Left cardiac atrium (tissue), 4 donors: ENCODE measurements around the gene LINC01488. TPM values are rescaled to one million over a fixed set of nuclear protein-coding genes. Genes with fewer than 3 reads are reported as not detected.
A peak's percentile ranks its signal among the peaks of the same experiment; 100 is the strongest.

Source experiments
- ATAC-seq, 2 donors: fragments of 200-7000 bp; cut with Tn5 transposase; one replicate each; pipeline ENCODE4 v1.9.1; 2020; ENCODE audit warnings: mild to moderate bottlenecking in 2 of 2, moderate library complexity in 2 of 2
- DNase-seq: peaks from one replicate; pipeline ENCODE4 v3.0.0-alpha.2; 2020
- intact Hi-C, 2 donors: fragments of 100-400 bp; cut with DNase I; formaldehyde crosslinking; loops; one replicate each; pipeline versions ENCODE4 v1.14.1 to v1.15.1; 2022 to 2023
- total RNA-seq, 2 donors: library from RNA; stranded (reverse); fragmentation: NEBNext Ultra II Directional; extraction: Animal tissue kit (Norgen Biotek cat#: 25700); gene quantifications; one replicate each; pipeline ENCODE4 v1.2.1, GENCODE V29; 2021
- donor health status: DM: no; HTN: yes; CAD: no.
- donor health status: DM: no; HTN: yes; CAD: no; lungs with severe emphysema.
- donor health status: DM: yes; HTN: yes; CAD: no.
- donor health status: Dilated cardiomyopathy.

The LINC01488 gene
- total RNA-seq, 2 donors from 2014 or later = 0.06 TPM; not detected in 1

DNA sequence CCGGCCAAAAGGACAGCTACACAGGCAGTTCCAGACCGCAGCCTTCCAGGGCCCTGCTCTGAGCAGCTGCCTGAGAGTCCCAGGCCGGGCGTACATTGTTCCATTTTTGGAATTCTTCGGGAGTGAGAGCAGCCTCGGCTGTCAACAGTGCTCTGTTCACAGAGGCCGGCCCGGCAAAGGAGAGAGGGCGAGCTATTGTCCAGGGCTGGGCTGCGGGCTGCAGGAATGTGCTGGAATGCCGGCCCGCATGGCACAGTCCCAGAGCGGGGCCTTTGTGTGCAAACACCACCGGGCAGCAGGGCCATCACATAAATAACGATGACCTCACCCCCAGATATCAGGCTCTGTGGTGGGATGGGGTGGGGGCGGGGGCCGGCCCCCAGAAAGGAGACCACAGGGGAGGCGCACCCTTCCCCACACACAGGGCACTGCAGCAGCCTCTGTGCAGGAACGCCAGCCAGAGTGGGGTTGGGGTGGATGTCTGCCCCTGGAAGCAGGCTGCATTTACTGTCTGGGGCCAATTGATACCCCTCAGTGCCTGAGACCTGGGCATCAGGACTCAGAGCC lies 15.8 kb downstream of the LINC01488 start:
- intact Hi-C loops = loop anchor here in 1 of 2 donors (2.0 to 5.0 kb wide), 2 partner anchors 55 to 140 kb away; no protein-coding TSS in a partner anchor
- peak; percentile 95 to 97 for ATAC-seq
- DNase-seq = peak; percentile 86

DNA sequence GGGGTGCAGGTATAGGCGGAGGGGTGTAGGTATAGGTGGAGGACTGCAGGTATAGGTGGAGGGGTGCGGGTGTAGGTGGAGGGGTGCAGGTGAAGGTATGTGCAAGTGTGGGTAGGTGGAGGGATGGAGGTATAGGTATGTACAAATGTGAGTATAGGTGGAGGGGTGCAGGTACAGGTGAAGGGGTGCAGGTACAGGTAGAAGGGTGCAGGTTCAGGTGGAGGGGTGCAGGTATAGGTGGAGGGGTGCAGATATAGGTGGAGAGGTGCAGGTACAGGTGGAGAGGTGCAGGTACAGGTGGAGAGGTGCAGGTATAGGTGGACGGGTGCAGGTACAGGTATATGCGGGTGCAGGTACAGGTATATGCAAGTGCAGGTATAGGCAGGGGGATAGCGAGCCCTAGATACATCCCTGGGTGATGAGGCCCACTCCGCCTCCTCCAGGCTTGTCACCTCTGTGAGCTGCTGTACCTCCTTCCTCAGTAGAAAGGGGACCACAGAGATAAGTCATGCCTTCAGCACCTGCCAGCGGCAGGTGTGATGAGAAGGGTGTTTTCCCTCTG lies 17.2 kb downstream of the LINC01488 start:
- intact Hi-C loops = loop anchor here in 1 of 2 donors (5.0 kb wide), 1 partner anchor 139 kb away; no protein-coding TSS in a partner anchor
- ATAC-seq (no peak), DNase-seq (no peak)

DNA sequence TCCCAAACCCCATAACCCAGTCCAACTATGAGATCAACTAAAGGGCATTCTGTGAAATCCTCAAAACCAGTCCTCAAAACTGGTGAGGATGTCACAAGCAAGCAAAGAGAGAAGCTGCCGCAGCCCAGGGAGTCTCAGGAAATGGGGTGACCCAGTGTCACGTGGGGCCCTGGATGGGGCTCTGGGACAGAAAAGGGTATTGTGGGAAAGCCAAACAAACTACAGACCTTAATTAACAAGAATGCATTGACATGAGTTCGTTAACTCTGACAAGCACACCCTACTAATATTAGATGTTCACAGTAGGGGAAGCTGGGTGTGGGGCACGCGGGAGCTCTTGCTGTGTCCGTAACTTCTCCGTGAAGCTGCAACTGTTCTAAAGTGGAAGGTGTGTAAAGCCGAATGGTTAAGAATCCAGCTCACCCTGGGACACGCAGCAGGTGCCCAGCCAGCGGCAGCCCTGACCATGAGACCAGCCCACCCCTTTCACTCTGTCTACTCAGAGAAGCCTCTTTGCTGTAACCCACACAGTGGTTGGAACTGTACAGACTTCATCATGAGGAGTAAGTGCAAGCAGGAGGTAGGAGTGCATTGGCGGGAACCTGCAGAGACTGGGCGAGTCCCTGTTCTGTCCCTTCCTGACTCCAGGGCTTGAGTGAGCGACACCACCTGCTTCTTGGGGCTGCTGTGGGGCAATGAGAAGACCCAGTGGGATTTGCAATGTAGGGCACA lies 17.9 kb downstream of the LINC01488 start:
- intact Hi-C loops = loop anchor here in 1 of 2 donors (5.0 kb wide), 1 partner anchor 138 kb away; no protein-coding TSS in a partner anchor
- DNase-seq (no peak), ATAC-seq (no peak)

DNA sequence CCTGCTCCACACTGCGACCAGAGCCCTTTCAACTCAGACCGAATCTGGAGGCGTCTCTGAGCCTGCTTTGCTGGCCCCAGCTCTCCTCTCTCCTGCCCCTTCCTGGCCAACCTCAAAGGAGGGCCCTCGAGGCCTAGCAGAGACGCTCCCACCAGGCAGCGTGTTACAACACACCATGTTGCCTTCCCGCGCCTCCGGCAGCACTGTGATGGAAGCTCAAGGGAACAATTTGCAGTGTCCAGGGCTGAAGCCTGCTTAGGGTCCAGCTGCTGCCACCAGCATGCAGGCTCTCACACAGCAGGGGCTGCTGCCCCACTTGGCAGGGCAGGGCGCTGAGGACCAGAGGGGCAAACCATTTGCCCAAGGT lies 18.4 kb downstream of the LINC01488 start:
- ATAC-seq = no peak
- intact Hi-C loops = loop anchor here in 1 of 2 donors (5.0 kb wide), 1 partner anchor 137 kb away; no protein-coding TSS in a partner anchor
- no peak for DNase-seq

DNA sequence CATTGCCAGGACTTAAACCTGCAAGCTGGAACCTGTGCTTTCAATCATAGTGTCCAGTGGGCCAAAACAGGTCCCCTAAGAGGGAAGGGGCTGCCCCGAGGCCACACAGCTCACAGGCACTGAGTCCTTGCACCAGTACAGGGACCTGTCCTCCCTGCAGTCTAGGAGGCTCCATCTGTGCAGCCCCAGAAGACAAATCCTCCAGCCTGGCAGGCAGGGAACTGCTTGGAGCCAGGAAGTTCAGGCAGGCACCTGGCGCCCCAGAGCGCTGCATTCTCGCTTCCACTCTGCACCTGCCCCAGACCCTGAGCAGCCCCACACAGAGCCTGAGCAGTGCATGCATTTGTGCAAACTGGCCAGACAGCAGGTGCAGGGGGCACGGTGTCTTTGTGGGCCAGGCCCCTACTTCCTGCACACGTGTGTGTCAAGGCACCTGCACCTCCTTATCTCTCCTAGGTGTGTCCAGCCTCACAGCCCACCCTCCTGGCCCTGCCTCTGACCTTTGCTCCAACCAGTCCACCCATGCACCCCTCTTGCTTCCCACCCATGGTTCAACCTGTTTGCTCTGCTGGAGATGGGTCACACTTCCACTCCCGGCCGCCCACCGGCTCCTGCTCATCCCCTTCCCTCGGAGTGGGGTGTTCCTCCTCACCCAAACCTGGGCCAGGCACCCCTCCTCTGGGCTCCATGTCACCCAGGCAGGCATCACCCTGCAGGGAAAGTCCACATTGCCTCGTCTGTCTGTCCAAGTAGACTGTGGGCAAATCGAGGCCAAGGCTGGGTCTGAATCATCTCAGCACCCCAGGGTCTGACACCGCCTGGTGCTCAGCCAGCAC lies 19.0 kb downstream of the LINC01488 start:
- DNase-seq = no peak
- no peak for ATAC-seq
- intact Hi-C loops = no loop called here

DNA sequence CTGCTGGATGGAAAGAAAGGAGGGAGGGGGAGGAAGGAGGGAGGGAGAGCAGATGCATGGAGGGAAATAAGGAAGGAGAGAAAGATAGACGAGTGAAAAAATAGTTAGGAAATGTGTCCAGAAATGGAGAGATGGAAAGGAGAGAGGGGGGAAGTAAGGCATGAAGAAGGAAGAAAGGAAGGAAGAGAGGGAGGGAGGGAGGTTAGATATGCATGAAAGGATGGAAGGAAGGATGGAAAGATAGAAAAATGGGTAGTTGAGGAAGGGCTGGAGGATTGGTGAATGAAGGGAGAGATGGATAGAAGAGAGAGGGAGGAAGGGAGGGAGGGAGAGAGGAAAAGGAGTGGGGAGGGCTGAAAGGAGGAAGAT lies 19.6 kb downstream of the LINC01488 start:
- DNase-seq = no peak
- no peak for ATAC-seq
- intact Hi-C loops = no loop called here

DNA sequence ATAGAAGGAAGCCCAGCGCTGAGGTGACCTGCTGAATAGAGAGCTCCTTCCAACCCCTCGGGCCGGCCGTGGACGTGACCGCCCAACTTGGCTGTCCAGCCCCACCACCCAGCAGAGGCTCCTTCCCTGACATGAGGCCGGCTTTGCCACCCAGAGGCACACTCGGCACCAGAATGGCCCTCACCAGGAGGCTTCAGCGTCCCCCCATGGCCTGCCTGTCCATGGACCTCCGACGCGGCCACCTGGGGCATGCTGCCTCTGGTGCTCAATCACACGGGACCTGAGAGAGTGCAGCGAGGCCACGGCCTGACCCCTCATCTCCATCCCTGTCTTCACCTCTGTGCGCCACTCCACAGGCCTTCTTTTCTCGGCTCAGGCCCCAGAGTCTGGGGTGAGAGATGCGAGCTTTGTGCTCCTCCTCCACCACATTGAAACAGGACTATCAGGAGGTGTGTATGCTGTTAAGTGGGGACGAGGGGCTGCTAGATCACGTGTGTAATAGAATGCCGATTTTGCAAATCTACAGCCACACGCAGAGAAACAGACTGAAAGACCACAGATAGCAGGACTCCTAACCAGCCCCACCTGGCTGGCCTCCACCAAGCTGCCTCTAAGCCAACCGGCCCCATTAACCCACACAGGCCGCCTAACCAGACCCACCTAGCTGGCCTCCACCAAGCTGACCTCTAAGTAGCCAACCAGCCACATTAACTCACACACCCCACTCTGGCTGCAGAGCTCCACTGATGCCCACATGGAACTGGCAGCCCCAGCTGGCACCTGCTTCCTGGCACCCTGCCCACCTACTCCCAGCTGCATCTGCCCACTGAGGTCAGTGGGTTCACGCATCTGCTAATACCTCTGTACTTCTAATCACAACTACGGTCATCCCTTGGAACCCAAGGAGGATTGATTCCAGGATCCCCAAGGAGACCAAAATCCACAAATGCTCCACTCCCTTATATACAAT lies 20.7 kb downstream of the LINC01488 start:
- intact Hi-C loops = no loop called here
- ATAC-seq (no peak), DNase-seq (no peak)

DNA sequence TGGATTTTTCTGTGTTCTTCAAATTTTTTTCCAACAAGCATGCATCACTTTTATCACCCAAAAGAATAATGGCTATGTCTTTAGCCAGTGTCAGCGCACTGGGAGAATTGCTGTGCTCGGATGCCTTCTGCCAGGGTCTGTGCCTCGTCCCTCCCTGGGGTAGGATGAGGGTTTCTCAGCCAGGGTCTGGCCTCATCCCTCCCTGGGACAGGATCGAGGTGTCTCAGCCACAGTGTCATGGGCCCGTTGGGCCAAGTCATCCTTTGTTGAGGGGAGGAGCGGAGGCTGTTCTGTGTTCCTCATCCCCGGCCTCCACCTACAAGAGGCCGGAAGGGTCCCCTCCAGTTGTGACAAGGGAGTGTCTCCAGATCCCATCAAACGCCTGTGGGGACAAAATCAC lies 22.7 kb downstream of the LINC01488 start:
- intact Hi-C loops = no loop called here
- DNase-seq = no peak
- ATAC-seq = no peak

DNA sequence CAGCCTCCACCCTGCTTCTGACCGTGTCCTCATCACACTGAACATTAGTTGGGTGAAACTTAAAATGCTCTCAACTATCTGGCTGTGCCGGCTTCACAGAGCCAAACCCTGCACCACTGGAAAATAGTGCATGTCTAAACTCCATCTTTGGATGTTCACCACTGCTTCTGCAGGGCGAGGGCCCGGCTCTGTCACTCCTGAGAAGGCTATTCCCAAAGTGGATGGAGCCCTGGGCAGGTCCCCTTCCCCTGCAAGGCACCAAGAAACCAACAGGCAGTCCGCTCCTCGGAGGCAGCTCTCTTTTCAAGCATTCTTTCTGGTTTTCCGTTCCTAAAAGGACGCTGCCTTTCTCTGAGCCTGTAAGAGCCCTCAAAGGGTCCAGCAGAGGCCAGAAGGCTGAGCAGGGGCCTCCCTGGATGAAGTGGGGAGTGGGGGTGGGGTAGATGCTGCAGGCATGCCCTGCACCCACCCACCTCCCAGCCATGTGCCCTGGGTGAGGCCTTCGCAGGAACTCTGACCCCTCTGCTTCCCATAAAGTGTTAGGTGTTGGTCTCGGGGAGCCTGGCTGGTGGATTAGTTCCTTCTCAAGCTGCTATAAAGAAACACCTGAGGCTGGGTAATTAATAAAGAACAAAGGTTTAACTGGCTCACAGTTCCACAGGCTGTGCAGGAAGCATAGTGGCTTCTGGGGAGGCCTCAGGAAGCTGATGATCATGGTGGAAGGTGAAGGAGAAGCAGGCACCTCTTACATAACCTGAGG lies 23.3 kb downstream of the LINC01488 start:
- ATAC-seq (no peak), DNase-seq (no peak)
- intact Hi-C loops = no loop called here

DNA sequence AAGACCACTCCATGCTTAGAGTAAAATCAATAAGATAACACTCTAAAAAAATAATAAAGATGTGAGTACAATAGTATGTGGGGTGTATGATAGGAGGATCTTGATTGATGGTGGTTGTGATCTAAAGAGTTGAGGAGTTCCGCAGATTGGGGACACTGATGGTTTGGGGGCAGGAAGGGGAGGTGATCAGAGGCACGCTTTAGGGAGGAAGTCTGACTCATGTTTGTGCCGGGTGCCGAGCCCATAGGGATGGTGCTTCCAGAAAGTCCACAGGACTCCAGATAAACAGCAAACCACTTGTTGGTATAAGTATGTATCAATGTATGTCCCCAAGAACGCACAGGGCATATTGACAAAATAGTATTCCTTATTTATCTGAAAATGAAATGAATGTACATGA lies 27.5 kb downstream of the LINC01488 start:
- intact Hi-C loops = no loop called here
- DNase-seq = peak; percentile 10
- ATAC-seq = no peak

DNA sequence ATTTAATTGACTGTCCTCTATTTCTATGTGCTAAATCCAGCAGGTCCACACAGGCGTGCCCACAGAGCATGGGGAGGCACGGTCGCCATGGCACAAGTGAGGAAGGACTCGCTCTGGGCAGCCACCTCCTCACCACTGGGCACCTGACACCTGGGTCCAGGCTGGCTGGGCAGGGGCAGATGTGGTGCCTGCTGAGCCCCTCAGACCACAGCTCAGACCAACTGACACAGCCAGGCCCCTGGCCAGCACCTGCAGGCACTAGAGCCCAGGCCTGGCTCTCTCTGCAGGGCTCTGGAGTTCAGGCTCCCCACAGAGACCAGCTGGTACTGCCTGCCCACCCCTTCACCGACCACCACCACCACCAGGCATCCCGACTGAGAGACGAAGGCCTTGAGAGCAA lies 27.9 kb downstream of the LINC01488 start:
- ATAC-seq (no peak), DNase-seq (peak; percentile 14)
- intact Hi-C loops = no loop called here

DNA sequence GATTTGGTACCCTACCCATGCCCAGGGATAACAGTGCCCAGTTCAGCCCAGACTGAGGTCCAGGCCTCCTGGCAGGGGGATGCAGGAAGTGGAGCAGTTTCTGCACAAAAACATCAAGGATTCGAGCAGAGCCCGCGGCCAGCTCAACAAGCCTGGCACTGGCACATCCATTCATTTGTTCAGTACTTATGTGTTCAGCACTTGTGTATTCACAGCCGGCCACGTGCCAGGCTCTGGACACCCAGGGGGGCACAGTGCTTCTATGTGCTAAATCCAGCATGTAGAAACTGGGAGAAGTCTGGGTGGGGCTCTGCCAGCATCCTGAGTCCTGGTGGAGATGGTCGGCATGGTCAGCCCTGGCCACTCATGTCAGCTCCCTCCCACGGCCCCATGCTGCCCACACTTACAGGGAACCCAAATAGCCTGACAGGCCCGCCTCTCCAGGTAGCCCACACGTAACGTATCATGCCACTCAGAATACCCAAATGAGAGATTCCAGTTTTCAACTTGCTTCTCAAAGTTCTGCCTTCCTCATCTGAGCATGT lies 28.5 kb downstream of the LINC01488 start:
- peak; percentile 6 for DNase-seq
- ATAC-seq = no peak
- intact Hi-C loops = no loop called here

DNA sequence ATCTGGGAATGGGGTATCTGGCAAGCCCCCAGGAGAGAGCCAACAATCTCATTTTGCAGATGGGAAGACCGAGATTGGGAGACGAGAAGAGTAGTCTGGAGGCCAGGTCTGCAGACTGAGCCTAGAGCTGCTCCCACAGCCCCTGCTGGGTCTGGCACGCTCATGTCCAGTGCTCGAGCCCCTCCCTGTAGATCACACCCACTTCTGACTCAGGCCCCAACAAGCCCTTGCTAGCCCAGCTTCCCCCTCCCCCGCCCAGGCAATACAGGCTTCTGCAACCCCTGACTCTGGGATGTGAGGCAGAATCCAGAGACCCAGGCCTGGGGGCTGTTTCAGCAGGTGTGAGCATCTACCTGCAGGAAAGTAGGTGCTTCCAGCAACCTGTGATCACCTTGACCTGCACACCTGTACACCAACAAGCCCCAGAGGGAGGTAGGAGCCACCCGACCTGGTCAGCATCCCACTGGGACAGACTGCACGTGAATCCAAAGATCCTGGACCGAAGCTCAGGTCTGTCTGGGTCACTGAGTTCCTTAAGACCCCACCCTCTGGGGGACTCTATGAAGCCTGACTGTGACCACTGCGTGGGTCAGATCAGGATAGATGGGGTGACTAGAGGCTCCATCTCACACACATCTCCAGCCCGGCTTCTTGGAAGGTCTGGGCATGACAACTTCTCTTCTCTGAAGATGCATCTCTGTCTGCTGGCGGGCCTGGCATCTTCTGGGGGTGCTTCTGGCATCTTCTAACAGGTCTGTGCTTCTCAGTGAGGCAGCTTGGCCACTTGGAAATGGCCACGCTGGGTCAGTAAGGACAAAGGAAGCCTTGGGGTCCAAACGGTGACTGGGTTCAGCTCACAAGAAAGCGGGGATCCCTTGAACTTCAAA lies 29.3 kb downstream of the LINC01488 start:
- ATAC-seq = no peak
- DNase-seq = peak; percentile 10

DNA sequence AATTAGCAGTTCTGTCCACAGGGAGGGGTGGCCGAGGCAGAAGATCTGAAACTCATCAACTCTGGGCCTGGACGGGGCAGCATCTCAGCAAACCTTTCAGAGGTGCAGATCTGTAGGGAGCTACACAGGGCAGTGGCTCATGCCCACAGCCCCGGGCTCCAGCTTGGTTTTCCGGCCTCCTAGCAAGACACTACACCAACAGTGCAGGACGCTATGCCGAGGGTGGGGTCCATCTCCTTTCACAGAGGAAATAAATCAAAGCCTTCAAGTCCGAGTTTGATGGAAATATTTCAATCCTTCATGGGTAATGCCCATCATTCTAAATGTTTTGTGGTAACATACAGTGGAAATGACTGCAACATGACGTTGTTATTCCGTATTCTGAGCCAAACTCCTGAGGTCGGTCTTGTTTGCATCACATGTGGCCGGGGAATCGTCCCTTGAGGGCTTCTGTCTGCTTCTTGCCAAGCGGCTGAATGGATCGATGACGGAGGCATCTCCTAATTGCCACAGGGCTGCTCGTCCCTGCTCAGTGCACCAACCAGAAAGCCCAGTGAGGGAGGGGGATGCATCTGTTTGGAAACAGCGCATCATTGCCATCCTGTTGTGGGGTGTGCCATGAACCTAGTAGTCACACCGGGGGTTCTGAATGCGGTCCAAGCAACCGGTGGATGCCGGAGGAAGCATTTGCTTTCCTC lies 30.0 kb downstream of the LINC01488 start:
- intact Hi-C loops = no loop called here
- DNase-seq = peak; percentile 23
- ATAC-seq = no peak

More for the DNA sequence above, 29.3 kb downstream of the LINC01488 start:
- intact Hi-C loops = no loop called here

DNA sequence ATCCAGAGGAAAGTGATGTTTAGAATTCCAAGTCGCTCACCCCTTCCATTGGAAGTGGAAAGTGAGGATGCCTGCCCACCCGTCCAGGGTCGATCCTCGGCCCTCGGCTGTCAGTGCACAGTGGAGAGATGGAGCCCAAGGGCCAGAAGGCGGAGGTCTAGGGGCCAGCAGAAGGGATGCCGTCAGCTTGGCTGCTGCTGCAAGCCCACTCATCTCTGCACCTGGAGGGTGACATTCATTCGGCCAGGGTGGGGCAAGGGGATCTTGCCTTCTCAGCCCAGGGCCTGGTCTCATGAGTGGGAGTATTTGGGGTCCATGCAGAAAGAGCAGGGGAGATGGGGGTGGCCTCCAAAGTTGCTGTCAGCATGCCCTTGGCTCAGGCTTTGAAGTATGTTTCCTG lies 30.7 kb downstream of the LINC01488 start:
- intact Hi-C loops = no loop called here
- DNase-seq = peak; percentile 16

DNA sequence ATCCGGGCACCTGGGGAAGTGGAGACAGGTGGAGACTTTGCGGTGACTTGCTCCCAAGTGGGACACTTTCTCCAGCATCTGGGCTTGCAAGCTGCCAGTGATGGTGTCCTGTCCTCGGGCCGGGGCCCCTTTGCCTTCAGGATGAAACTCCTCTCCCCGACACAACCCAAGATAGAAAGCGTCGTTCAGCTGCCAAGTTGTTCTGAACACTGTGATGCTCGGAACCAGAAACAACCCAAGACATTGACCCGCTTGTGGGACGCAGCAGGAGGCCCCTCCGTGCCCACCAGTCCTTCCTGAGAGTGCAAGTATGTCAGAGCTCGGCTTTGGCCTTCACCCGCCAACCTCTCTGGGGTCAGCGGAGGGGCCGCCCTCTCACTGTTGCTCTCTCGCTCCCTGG lies 31.3 kb downstream of the LINC01488 start:
- ATAC-seq (no peak), DNase-seq (peak; percentile 15)
- intact Hi-C loops = no loop called here

More for the DNA sequence above, 30.7 kb downstream of the LINC01488 start:
- ATAC-seq = no peak
